Measurements from ENCODE around the gene ZNF329.

Gene ZNF329

DNA sequence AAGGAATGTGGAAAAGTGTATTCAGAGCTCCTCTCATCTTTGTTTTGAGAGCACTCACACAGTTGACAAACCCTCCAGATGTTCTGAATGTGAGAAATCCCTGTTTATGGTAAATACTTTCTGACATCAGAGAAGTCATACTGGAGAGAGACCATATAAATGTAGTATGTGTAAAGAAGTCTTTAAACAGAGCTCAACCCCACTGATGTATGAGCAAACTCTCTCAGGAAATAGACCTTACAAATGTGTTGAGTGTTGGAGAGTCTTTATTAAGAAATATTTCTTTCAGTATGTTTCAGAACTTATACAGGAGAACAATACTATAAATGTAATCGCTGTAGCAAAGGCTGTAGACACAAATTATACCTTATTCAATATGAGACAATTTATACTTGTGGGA lies 15.7 kb upstream of the ZNF329 start:
- Histone ChIP-seq H3K36me3 (ENCODE audit: insufficient read depth) (no peaks in the 10 kb centered on the region), H3K27me3 (ENCODE audit: insufficient read depth, low read depth) (peaks cover 10% of the 10 kb centered on the region; the same call in 1 of the 2 replicates), H4K20me1 (ENCODE audit: insufficient read depth) (no peaks in the 10 kb centered on the region), H3K4me1 (ENCODE audit: low read depth, poor library complexity, severe bottlenecking) (no peaks in the 10 kb centered on the region), H3K9ac (no peak overlapping the region), H3K4me3 (IDR thresholded peaks at IDR 0.05; ENCODE audit: insufficient read depth, low read depth, low read length) (no peak overlapping the region), H2AFZ (ENCODE audit: low read depth) (no peak overlapping the region), H3K27ac (no peak overlapping the region), H3K4me2 (no peak overlapping the region), H3K79me2 (ENCODE audit: insufficient read depth, low read depth) (no peaks in the 10 kb centered on the region)
- TF ChIP-seq, protein P1, sequence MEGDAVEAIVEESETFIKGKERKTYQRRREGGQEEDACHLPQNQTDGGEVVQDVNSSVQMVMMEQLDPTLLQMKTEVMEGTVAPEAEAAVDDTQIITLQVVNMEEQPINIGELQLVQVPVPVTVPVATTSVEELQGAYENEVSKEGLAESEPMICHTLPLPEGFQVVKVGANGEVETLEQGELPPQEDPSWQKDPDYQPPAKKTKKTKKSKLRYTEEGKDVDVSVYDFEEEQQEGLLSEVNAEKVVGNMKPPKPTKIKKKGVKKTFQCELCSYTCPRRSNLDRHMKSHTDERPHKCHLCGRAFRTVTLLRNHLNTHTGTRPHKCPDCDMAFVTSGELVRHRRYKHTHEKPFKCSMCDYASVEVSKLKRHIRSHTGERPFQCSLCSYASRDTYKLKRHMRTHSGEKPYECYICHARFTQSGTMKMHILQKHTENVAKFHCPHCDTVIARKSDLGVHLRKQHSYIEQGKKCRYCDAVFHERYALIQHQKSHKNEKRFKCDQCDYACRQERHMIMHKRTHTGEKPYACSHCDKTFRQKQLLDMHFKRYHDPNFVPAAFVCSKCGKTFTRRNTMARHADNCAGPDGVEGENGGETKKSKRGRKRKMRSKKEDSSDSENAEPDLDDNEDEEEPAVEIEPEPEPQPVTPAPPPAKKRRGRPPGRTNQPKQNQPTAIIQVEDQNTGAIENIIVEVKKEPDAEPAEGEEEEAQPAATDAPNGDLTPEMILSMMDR (conservative IDR thresholded peaks at IDR 0.05; ENCODE audit: low read depth, low read length), result no peak

DNA sequence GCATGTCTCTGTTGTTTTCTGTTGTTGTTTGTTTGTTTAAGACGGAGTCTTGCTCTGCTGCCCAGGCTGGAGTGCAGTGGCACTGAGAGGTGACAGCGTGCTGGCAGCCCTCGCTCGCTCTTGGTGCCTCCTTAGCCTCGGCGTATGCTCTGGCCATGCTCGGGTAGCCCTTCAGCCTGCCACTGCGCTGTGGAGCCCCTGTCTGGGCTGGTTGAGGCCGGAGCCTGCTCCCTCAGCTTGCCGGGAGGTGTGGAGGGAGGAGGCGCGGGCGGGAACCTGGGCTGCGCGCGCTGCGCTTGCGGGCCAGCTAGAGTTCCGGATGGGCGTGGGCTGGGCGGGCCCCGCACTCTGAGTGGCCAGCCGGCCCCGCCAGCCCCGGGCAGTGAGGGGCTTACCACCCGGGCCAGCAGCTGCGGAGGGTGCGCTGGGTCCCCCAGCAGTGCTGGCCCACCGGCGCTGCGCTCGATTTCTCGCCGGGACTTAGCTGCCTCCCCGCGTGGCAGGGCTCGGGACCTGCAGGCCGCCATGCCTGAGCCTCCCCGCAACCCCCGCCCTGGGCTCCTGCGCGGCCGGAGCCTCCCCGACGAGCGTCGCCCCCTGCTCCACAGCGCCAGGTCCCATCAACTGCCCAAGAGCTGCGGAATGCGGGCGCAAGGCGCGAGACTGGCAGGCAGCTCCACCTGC lies 6.6 kb upstream of the ZNF329 start:
- no peak overlapping the region for H3K4me3 ChIP-seq (IDR thresholded peaks at IDR 0.05; ENCODE audit: insufficient read depth, low read depth, low read length)
- no peaks in the 10 kb centered on the region for H3K36me3 ChIP-seq (ENCODE audit: insufficient read depth)
- no peaks in the 10 kb centered on the region for H3K79me2 ChIP-seq (ENCODE audit: insufficient read depth, low read depth)
- H3K27me3 ChIP-seq (ENCODE audit: insufficient read depth, low read depth), result no peaks in the 10 kb centered on the region
- H3K4me2 ChIP-seq, result no peak overlapping the region
- TF ChIP-seq, protein P1 (conservative IDR thresholded peaks at IDR 0.05; ENCODE audit: low read depth, low read length), result no peak
- H3K27ac ChIP-seq, result no peak overlapping the region
- no peaks in the 10 kb centered on the region for H3K4me1 ChIP-seq (ENCODE audit: low read depth, poor library complexity, severe bottlenecking)
- H2AFZ ChIP-seq (ENCODE audit: low read depth), result no peak overlapping the region
- no peak overlapping the region for H3K9ac ChIP-seq
- H4K20me1 ChIP-seq (ENCODE audit: insufficient read depth), result no peaks in the 10 kb centered on the region

DNA sequence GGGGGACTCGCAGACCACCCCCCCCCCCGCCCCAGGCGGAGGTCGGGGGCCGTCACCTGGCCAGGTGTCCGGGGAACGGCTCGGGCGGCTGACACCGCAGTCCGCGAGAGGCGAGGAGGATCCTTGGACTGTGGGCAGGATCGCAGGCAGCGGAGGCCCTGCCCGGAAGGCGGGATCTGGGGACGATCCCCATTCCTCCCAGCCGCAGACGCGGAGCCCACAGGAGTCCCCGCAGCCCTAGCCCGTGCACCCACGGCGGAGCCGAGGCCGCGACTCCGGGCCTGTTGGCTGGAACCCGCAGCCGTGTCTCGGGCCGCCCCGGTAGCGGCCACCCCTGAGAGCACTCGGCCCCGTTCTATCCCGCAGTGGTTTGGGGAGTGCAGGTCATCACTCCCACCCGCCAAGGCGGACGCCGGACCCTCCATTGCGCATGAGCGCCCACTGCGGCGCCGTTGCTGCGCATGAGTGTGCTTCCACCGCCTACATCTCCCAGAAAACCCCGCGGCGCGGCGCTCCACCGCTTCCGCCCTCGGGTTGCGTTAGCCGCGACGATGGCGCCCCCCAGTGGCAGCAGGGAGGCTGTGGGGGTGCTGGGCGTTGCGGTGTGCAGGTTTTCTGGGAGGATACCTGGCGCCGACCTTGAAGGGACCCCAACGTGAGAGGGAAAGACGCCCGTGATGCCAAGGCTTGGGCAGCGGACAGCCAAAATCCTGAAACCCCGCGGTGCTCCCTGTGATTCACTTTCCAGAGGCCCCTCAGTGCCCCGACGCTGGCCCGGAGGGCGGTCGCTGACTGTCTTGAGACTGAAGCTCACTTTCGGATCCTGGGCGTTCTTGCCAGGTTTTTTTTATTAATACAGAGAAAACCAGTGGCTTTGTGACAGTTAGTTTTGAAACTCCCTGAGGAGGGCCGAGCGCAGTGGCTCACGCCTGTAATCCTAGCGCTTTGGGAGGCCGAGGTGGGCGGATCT lies 4.4 kb upstream of the ZNF329 start:
- Histone ChIP-seq H3K36me3 (ENCODE audit: insufficient read depth) (no peaks in the 10 kb centered on the region), H4K20me1 (ENCODE audit: insufficient read depth) (no peaks in the 10 kb centered on the region), H3K4me2 (peak overlapping the region; percentile 17; the same call in 1 of the 2 replicates), H3K4me3 (IDR thresholded peaks at IDR 0.05; ENCODE audit: insufficient read depth, low read depth, low read length) (no peak overlapping the region), H3K27ac (no peak overlapping the region), H3K27me3 (ENCODE audit: insufficient read depth, low read depth) (no peaks in the 10 kb centered on the region), H2AFZ (ENCODE audit: low read depth) (peak overlapping the region; percentile 67), H3K79me2 (ENCODE audit: insufficient read depth, low read depth) (no peaks in the 10 kb centered on the region), H3K9ac (no peak overlapping the region), H3K4me1 (ENCODE audit: low read depth, poor library complexity, severe bottlenecking) (peaks cover 5% of the 10 kb centered on the region)
- TF ChIP-seq, protein P1 (conservative IDR thresholded peaks at IDR 0.05; ENCODE audit: low read depth, low read length), result peak; percentile 70

DNA sequence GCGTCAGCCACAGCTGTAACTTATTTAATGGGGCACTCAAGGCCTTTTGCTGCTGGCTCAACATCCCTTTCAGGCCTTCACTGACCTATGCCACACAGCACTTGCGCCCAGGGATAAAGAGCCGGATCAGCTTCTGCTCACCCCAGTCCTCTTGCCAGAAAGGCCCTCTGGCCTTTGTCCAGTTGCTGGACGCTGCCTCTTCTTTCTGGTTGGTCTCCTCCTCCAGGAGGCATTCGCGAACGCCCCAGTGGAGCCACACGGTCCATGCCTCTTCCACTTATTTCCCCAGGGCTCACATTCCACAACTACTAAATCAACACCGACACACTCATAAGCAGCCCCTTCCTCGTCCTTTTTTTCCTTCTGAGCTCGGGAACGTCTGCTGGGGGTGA lies 3.7 kb upstream of the ZNF329 start:
- H3K9ac ChIP-seq, result no peak overlapping the region
- peaks cover 5% of the 10 kb centered on the region for H3K4me1 ChIP-seq (ENCODE audit: low read depth, poor library complexity, severe bottlenecking)
- TF ChIP-seq, protein P1 (conservative IDR thresholded peaks at IDR 0.05; ENCODE audit: low read depth, low read length), result no peak
- no peak overlapping the region for H3K27ac ChIP-seq
- peak overlapping the region; percentile 67; the same call in 1 of the 2 replicates for H2AFZ ChIP-seq (ENCODE audit: low read depth)
- H3K4me3 ChIP-seq (IDR thresholded peaks at IDR 0.05; ENCODE audit: insufficient read depth, low read depth, low read length), result no peak overlapping the region
- no peaks in the 10 kb centered on the region for H3K36me3 ChIP-seq (ENCODE audit: insufficient read depth)
- no peaks in the 10 kb centered on the region for H3K79me2 ChIP-seq (ENCODE audit: insufficient read depth, low read depth)
- no peak overlapping the region for H3K4me2 ChIP-seq
- H4K20me1 ChIP-seq (ENCODE audit: insufficient read depth), result no peaks in the 10 kb centered on the region
- H3K27me3 ChIP-seq (ENCODE audit: insufficient read depth, low read depth), result no peaks in the 10 kb centered on the region
